HepG2 (cell line): ENCODE data around the gene SLC28A1. TPM values are rescaled to one million over a fixed set of nuclear protein-coding genes. Genes with fewer than 3 reads are reported as not detected.

ENCODE experiments used
- FOXA3 ChIP-seq: IDR thresholded peaks from 2 replicates; pipeline ENCODE4 v1.6.1; 2016; ENCODE audit warnings: missing genetic modification reagents, missing compliant biosample characterization
- HCFC1 ChIP-seq: fragments of 150-350 bp; IDR thresholded peaks from 2 replicates; pipeline ENCODE4 v1.6.1; 2014; ENCODE audit warnings: low read depth, low read length
- HOMEZ ChIP-seq: IDR thresholded peaks from 2 replicates; pipeline ENCODE4 v1.6.1; 2016; ENCODE audit warnings: low read depth
- KAT8 ChIP-seq: IDR thresholded peaks from 2 replicates; pipeline ENCODE4 v1.6.1; 2016; ENCODE audit warnings: missing genetic modification reagents, missing compliant biosample characterization
- SKI ChIP-seq: fragments of 450-650 bp; IDR thresholded peaks from one replicate; pipeline ENCODE4 v1.6.1; 2018; ENCODE audit warnings: mild to moderate bottlenecking; ENCODE audit not compliant: partially characterized antibody
- SMARCE1 ChIP-seq: fragments of 450-650 bp; IDR thresholded peaks from 2 replicates; pipeline ENCODE4 v1.6.1; 2017; ENCODE audit warnings: borderline replicate concordance
- TAF1 ChIP-seq: sonication (generic); formaldehyde crosslinking; IDR thresholded peaks from 2 replicates; pipeline ENCODE4 v1.4.0; 2020; ENCODE audit warnings: missing genetic modification reagents
- YEATS4 ChIP-seq: sonication (generic); formaldehyde crosslinking; IDR thresholded peaks from 2 replicates; pipeline ENCODE4 v1.4.0; 2020; ENCODE audit warnings: missing genetic modification reagents, borderline replicate concordance
- ZNF264 ChIP-seq: sonication (generic); formaldehyde crosslinking; IDR thresholded peaks from 2 replicates; pipeline ENCODE4 v1.4.0; 2020; ENCODE audit warnings: missing genetic modification reagents
- ZNF512 ChIP-seq: sonication (generic); formaldehyde crosslinking; IDR thresholded peaks from 2 replicates; pipeline ENCODE4 v1.4.0; 2020; ENCODE audit warnings: mild to moderate bottlenecking, missing genetic modification reagents
- ZNF619 ChIP-seq: sonication (generic); formaldehyde crosslinking; IDR thresholded peaks from 2 replicates; pipeline ENCODE4 v1.4.0; 2020; ENCODE audit warnings: mild to moderate bottlenecking, missing genetic modification reagents
- ZNF644 ChIP-seq: IDR thresholded peaks from 2 replicates; pipeline ENCODE4 v1.6.1; 2016; ENCODE audit warnings: low read depth
- ZNF775 ChIP-seq: sonication (generic); formaldehyde crosslinking; IDR thresholded peaks from 2 replicates; pipeline ENCODE4 v1.4.0; 2020; ENCODE audit warnings: missing genetic modification reagents, mild to moderate bottlenecking, moderate library complexity, borderline replicate concordance
- polyA plus RNA-seq, 8 experiments: library from polyadenylated mRNA; depleted of rRNA in 3 of 8; stranded (reverse) in 7 of 8; unstranded in 1 of 8; fragments of >200 nt; fragmentation: Illumina TruSeq in 4 of 8; extraction: Trizol in 4 of 8; gene quantifications; 2 replicates each; pipeline versions ENCODE4 v1.2.1 to v1.2.3, GENCODE V29; 2011 to 2016; ENCODE audit warnings: low read depth in 4 of 8, missing spikeins in 1 of 8, mixed read lengths in 1 of 8; ENCODE audit not compliant: insufficient read depth in 1 of 8
- total RNA-seq, 5 experiments: library from RNA; depleted of rRNA; stranded (reverse); fragments of >200 nt; fragmentation: Illumina TruSeq; extraction: Trizol; gene quantifications; 2 replicates each; pipeline ENCODE4 v1.2.3, GENCODE V29; 2016; ENCODE audit warnings: low read depth in 1 of 5
- TF ChIP-seq, protein P1 (sequence below): sonication (generic); formaldehyde crosslinking; IDR thresholded peaks from 2 replicates; pipeline ENCODE4 v1.5.0; 2020; ENCODE audit warnings: mild to moderate bottlenecking, missing genetic modification reagents, borderline replicate concordance

Gene SLC28A1
- total and polyA plus RNA-seq, 2 of the 13 experiments (the other 11 are each of a cell fraction or from before 2014, with no cell fraction given) = 0.31 to 5.8 TPM

DNA sequence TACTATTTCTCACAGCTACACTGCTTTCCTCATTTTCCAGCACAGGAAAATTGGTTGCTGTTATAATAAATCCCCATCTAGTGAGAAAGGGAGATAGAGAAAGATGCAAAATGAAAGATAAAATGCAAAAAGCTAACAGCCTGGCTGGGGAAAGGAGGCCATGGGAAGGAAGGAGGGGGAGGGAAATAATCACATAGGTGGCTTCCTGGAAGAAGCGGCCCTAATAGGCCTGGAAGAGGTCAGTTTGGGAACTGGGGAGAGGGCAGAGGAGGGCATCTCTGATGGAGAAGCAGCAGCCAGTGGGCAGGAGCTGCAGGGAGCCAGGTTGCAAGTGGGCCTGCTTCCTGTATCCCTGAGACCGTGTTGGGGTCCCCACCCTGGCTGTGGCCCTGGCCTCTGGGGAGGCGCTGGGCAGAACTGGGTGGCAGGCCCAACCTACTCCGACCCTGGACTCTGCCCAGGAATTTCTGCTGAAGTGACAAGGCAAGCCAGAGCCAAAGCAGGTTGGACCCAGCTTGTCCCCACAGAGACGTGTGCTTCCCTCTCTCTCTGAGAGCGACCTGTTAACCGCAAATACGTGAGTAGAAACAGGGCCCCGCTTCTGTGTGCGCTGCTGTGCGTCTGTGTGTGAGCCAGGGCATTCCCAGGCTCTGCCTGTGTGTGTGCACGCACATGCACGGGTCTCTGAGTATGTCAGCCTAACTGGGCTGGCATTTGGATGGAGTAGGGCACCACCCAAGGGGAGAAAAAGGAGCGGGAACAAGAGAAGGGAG, 1.9 kb downstream of the SLC28A1 start (continued):
- TF ChIP-seq HOMEZ (0 out of 2 replicates have a peak, but pooled peaks have one; percentile 28), KAT8 (no peak), ZNF644 (no peak), ZNF512 (CRISPR knock-in tag) (0 out of 2 replicates have a peak, but pooled peaks have one; percentile 28), SMARCE1 (no peak), TAF1 (CRISPR knock-in tag) (no peak), ZNF775 (no peak), SKI (peak; percentile 11), HCFC1 (no peak), FOXA3 (CRISPR knock-in tag) (no peak; the same call in 1 of the 2 replicates), ZNF619 (CRISPR knock-in tag) (no peak), ZNF264 (CRISPR knock-in tag) (peak; percentile 84; the same call in 1 of the 2 replicates), YEATS4 (no peak)
- TF ChIP-seq, protein P1, sequence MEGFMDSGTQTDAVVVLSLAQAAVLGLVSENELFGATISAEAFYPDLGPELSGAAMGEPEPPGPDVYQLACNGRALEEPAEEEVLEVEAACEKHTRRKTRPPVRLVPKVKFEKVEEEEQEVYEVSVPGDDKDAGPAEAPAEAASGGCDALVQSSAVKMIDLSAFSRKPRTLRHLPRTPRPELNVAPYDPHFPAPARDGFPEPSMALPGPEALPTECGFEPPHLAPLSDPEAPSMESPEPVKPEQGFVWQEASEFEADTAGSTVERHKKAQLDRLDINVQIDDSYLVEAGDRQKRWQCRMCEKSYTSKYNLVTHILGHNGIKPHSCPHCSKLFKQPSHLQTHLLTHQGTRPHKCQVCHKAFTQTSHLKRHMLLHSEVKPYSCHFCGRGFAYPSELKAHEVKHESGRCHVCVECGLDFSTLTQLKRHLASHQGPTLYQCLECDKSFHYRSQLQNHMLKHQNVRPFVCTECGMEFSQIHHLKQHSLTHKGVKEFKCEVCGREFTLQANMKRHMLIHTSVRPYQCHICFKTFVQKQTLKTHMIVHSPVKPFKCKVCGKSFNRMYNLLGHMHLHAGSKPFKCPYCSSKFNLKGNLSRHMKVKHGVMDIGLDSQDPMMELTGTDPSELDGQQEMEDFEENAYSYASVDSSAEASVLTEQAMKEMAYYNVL (CRISPR knock-in tag) = peak; percentile 90; the same call in 1 of the 2 replicates
